GM18507 (cell line): Measurements from ENCODE around the gene CHRND.
"Not testable (repeated sequence)": the region's sequence is repeated elsewhere in the genome, so short reads cannot be mapped to it uniquely, and the experiment has no call there.

Experiments used
- DNase-seq: peaks from one replicate; pipeline ENCODE4 v3.0.0; 2011; ENCODE audit warnings: low read depth; ENCODE audit not compliant: insufficient read length; ENCODE audit errors: extremely low spot score
- FAIRE-seq: peaks from 2 replicates; lab custom pipeline; 2011; peaks lifted over from hg19 to GRCh38; lab: Jason Lieb, UNC

The CHRND gene

DNA sequence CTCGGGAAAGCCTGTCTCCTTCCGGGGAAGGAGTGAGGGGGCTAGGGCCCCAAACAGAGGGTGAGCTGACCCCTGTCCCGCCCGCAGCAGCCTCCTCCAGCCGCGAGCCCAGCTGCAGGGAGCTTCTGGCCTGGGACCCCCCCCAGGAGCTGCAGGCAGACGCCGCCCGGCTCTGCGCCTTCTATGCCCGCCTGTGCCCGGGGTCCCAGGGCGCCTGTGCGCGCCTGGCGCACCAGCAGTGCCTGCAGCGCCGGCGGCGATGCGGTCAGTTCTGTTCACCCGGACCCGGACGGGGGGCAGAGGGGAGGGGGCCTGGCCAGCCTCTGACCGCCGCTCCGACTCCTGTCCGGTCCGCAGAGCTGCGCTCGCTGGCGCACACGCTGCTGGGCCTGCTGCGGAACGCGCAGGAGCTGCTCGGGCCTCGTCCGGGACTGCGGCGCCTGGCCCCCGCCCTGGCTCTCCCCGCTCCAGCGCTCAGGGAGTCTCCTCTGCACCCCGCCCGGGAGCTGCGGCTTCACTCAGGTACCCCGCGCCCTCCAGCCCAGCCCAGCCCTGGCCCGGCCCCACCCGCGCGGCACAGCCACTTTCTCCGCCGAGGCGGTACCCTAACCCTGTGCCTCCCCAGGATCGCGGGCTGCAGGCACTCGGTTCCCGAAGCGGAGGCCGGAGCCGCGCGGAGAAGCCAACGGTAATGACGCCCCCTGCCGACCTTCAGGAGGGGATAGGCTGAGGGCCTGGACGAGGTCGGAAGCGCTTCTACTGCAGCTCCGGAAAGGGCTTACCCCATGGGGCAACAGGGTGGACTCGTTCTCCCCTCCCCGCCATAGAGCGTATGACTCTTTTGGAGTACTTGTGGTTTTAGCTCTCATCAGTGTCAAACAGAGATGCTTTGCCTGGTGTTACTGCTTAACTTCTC is 2.0 kb upstream of the CHRND start:
- FAIRE-seq (no peak), DNase-seq (no peak)

DNA sequence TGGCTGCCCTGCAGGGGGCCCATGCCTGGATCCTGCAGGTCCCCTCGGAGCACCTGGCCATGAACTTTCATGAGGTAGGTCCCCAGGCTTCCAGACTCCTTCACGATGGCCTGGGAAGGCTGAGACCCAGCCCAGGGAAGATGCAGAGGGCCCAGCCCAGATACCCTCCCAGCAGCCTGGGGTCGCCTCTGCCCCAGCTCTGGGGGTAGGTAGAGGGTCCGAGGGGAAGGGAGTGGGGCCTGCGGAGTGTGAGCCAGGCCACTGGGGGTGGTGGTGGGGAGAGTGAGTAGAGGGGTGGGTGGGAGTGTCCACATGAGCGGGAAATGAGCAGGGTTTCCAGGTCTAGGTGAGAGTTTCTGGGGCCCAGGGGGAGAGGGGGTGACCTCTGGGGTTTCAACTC is 1.2 kb upstream of the CHRND start:
- DNase-seq (no peak), FAIRE-seq (no peak)

DNA sequence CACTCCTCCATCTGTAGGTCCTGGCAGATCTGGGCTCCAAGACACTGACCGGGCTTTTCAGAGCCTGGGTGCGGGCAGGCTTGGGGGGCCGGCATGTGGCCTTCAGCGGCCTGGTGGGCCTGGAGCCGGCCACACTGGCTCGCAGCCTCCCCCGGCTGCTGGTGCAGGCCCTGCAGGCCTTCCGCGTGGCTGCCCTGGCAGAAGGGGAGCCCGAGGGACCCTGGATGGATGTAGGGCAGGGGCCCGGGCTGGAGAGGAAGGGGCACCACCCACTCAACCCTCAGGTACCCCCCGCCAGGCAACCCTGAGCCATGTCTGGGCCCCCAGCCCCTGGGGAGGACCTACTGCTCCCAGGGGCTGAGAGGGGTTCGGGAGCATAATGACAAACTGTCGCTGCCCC is 761 bp upstream of the CHRND start:
- FAIRE-seq = no peak

DNA sequence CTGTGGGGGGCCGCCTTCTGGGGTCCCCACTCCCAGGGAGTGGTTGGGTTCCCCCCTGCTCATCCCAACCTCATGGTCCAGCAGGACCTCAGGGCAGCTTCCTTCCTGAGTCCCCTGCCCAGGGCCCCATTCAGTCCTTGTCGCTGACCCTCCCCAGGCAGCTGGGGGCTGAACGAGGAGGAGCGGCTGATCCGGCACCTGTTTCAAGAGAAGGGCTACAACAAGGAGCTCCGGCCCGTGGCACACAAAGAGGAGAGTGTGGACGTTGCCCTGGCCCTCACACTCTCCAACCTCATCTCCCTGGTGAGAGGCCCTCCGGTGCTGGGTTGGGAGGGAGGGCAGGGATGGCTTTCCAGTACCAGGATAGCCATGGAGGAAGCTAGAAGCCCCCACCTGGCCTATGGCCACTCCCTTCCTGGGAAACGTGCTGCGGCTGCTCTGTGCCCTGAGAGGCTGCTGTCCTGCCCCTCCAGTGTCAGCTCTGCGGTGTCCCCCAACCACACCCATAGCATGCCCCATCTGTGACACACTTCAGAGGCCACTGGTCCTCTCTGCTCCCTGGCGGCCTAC is 497 bp downstream of the CHRND start:
- no peak for FAIRE-seq
- DNase-seq = no peak

More for the DNA sequence above, 761 bp upstream of the CHRND start:
- DNase-seq = no peak

DNA sequence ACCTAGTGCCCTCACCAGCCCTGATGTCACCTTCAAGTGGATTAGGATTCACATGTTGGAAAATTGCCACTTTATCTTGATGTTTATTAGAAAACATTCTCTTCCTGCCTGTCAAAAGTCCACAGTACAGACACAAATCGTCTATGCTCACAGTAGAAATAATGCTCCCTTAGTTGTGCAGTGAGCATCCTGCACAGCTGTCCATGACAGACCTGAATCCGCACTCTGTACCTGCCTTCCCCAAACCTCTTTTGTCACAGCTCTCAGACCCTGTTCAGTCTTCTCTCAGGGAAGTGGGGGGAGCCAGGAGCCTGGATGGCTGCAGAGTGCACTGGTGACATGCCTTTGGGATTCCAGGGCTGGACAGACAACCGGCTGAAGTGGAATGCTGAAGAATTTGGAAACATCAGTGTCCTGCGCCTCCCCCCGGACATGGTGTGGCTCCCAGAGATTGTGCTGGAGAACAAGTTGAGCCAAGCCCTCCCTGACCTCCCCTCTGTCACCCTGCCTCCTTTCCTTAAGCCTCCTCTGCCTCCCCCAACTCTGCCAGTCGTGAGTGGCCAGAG is 2.0 kb downstream of the CHRND start:
- no peak for DNase-seq
- FAIRE-seq = no peak

DNA sequence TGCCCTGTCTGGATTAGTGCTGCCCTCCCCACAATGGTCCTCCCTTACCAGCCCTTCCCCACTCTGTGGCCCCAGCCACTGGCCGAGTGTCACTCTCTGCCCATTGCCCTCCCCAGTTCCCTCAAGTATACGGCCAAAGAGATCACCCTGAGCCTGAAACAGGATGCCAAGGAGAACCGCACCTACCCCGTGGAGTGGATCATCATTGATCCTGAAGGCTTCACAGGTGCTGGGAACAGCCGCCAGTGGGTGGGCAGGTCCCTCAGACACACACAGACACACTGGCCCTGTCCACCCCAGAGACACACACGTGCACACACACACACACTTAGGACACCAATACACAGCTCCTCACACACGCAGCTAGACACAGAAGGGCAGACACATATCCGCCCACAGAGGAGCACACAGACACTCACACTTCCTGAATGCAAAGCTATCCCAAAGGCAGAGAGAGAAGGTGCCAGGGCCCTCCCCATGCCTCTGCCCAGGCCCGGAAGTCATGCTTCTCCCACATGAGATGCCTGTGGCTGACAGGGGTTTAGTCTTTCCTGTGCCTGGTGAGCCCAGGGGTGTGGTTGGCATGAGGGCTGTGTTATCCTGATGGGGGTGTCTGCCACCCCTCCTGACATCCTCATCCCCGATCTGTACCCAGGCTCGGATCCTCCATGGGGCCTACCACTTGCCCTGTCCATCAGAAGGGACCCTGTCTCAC is 2.9 kb downstream of the CHRND start:
- no peak for FAIRE-seq
- DNase-seq = no peak

DNA sequence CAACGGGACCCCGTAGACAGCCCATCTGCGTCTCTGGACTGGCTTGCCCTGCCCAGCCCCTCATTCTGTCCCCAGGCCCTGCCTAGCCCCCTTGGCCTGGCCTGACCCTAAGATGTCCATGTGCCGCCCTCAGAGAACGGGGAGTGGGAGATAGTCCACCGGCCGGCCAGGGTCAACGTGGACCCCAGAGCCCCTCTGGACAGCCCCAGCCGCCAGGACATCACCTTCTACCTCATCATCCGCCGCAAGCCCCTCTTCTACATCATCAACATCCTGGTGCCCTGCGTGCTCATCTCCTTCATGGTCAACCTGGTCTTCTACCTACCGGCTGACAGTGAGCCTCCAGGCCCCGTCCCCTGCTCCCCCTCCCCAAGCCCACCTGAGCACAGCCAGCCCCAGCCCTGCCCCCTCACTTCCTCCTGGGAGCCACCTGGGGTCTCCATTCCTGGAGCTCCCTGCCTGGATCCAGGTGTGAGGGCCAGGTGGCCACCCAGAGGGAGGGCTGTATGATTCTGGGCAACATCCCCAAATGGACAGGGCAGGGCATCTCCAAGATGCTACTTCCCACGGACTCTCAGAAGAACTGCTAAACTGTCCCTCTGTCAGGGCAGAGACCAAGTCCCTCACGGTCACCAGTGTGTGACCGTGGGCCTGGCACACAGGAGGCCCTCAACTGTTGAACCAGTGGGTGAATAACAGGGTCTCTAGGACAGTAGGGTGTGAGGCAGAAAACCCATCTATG is 4.0 kb downstream of the CHRND start:
- no peak for DNase-seq
- no peak for FAIRE-seq

DNA sequence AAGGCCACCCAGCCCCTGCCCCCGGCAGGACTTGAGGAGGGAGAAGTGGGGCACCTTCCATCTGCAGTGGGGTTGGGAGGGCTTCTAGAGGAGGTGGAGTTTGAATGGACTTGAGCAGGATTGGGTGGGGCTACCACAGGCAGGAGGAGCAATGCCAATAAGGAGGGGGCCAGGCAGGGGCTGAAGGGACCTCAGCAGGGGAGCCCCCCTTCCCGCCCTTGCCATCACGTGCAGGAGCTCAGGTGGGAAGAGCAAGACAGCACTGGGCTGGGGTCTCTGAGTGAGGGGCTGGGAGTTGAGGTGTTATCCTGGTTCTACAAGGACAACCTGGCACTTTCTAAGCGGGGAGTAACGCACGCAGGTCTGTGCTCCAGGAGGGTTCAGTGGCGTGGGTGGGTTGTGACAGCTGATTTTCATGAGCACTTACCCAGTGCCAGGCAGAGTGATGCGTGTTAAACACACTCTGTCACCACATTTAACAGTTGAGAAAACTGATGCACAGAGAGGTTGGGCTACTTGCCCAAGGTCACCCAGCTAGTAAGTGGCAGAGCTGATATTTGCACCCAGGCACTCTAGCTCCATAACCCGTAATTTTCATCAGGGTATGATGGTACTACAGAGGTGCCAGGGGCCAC is 4.8 kb downstream of the CHRND start:
- FAIRE-seq = no peak

DNA sequence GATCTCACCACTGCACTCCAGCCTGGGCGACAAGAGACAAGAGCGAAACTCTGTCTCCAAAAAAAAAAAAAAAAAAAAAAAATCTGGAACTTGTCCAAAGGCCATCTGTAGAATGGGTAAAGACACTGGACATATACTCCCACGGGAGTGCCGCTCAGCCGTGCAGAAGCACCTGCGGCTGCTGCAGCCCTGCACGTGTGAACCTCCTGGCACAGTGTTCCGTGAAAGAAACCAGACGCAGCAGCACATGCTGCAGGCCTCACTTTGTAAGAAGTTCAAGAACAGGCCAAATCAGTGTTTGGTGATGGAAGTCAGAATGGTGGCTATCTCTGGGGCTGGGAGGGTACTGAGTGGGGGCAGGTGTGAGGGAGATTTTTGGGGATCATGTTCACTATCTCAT is 6.5 kb downstream of the CHRND start:
- FAIRE-seq (no peak), DNase-seq (no peak)

More for the DNA sequence above, 4.8 kb downstream of the CHRND start:
- no peak for DNase-seq

DNA sequence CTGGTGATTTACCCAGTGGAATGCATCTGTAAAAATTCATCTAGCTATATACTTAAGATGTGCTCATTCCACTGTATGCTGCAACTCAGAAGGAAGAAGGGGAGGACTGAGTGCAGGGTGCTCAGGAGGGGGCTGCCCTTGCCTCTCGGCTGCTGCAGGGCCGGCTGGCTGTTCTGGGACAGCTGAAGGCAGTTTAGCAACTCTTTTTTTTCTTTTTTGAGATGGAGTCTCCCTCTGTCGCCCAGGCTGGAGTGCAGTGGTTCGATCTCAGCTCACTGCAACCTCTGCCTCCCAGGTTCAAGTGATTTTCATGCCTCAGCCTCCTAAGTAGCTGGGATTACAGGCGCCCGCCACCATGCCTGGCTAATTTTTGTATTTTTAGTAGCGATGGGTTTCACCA is 6.9 kb downstream of the CHRND start:
- not testable (repeated sequence) for DNase-seq, FAIRE-seq

DNA sequence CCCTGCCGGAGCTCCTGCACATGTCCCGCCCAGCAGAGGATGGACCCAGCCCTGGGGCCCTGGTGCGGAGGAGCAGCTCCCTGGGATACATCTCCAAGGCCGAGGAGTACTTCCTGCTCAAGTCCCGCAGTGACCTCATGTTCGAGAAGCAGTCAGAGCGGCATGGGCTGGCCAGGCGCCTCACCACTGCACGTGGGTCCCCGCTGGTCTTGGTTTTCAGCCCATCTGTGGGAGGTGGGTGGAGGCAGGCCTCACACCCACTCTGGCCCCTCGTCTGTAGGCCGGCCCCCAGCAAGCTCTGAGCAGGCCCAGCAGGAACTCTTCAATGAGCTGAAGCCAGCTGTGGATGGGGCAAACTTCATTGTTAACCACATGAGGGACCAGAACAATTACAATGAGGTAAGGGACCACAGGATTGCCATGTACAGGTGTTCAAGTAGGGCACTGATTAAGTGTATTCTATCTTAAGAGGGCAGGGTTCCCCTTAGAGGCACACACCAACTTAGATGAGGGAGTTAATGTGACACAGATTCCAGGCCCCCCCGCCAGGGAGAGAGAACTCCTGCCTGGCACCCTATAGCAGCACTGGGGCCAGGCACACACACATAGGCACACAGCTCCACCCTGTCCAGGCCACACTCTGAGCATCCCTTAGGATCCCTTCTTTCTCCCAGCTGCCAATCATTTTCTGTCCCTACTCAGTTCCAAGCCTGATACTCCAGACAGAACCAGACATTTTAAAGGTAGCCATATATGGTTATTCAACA is 8.2 kb downstream of the CHRND start:
- FAIRE-seq = no peak
- DNase-seq = no peak

DNA sequence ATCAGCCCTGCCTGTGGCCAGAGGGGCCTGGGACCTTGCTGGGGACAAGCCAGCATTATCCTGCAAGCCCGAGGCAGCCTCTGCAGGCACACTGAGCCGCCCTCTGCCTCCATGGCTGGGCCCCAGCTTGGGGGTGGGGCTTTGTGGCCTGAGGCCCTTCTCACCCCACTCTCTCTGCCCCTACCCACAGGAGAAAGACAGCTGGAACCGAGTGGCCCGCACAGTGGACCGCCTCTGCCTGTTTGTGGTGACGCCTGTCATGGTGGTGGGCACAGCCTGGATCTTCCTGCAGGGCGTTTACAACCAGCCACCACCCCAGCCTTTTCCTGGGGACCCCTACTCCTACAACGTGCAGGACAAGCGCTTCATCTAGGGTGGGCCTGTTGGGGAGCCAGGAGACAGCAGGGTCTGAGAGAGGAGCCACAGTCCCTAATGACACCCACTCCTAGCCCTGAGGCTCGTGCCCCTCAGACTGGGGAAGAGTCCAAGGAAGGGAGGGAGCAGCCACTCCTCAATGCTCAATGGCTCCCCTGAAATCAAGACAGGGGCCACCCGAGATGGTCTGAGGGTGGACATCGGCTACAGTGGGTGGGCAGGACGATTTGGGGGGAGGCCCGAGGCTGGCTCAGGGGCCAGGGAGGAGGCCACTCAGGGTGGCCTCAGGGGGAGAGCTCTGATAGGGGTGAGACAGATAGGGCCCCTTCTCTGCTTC is 9.1 kb downstream of the CHRND start:
- FAIRE-seq = no peak
- DNase-seq = no peak

DNA sequence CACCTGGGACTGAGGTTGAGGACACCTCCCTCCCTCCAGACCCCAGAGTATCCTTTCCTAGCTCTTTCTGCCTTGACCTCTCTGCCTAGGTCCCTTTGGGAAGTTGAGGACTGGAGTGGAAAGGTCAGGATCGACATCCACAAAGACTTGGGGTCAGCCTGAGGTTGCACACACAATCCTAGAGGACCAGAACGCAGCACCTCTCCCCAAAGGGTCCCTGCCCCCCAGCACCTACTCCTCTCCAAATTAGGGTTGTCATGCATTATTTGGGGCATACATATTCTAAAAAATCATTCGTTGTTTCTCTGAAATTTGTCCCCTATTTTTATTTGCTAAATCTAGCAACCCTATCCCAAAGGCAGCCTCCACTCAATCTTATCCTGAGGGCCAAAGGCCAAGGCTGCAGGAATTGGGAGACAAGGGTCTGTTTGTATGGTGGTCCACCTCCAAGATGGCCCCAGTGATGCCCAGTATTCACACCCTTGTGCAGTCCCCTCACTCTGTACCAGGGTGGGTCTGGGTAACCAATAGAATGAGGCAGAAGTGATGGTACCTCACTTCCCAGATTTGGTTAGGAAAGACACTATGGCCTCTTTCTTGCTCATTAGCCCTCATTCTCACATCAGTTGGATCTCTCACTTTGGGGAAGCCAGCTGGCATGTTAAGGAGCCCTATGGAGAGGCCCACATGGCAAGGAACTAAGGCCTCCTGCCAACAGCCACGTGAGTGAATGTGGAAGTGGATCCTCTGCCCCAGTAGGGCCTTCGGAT is 10.0 kb downstream of the CHRND start:
- FAIRE-seq (no peak), DNase-seq (no peak)

DNA sequence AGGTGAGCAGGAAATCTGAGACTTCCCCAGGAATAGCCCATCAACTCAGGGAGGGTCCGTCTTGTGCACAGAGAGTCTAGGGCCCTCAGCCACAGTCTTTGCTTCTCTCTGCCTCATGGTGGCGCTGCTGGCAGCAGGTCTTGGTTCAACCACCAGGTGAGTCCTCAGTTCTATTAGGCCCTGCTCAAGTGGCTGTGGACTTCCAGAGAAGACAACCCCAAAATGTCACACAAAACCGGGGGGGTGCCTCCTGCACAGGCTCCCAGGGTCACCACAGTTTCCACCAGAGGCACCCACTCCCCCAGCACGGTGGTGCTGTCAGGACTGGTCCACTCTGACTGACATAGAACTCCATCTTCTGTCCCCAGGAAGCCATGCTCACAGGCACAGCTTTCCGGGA is 11.1 kb downstream of the CHRND start:
- no peak for FAIRE-seq
- no peak for DNase-seq

DNA sequence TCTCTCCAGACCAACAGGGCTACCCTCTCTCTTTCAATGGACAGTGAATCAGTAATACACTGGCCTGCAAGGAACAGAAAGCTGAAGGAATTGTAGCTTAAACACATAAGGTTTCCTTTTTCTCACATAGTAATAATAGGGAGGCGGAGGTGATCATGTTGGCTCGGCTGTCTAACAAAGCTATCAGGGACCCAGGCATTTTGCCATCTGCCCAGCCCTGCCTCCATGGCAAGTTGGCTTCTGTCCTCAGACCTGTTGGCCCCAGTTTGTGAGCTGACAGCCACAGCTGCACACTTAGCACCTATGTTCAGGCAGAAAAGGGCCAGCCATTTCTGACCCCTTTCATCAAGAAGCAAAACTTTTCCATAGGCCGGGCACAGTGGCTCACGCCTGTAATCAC is 11.5 kb downstream of the CHRND start:
- no peak for FAIRE-seq
- no peak for DNase-seq

DNA sequence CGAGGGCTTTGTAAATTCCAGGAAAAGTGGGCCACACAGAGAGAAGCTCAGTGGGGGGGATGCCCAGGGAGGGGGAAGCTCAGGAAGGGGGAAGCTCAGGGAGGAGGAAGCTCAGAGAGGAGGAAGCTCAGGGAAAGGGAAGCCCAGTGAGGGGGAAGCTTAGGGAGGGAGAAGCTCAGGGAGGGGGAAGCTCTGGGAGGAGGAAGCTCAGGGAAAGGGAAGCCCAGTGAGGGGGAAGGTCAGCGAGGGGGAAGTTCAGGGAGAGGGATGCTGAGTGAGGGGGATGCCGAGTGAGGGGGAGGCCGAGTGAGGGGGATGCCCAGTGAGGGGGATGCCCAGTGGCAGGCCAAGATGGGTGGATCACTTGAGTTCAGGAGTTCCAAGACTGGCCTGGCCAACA is 12.7 kb downstream of the CHRND start:
- DNase-seq (no peak), FAIRE-seq (no peak)
